Suprapubic skin (tissue), 4 donors: ENCODE results near the gene SLC41A1. TPM values are rescaled to one million over a fixed set of nuclear protein-coding genes. Genes with fewer than 3 reads are reported as not detected.

Experiments used
- DNase-seq, 2 donors: peaks; one replicate each; pipeline ENCODE4 v3.0.0-alpha.2; 2019; ENCODE audit warnings: low spot score in 2 of 2
- H3K27ac ChIP-seq: fragments of 200-600 bp; sonication (generic); one replicate; pipeline ENCODE4 v1.5.1; 2019
- H3K27me3 ChIP-seq: fragments of 200-600 bp; sonication (generic); one replicate; pipeline ENCODE4 v1.5.1; 2019
- H3K36me3 ChIP-seq: fragments of 200-600 bp; sonication (generic); one replicate; pipeline ENCODE4 v1.5.1; 2019
- H3K4me1 ChIP-seq: fragments of 200-600 bp; sonication (generic); one replicate; pipeline ENCODE4 v1.5.1; 2019
- H3K4me3 ChIP-seq: fragments of 200-600 bp; sonication (generic); one replicate; pipeline ENCODE4 v1.5.1; 2019; ENCODE audit warnings: mild to moderate bottlenecking
- H3K9me3 ChIP-seq: fragments of 200-600 bp; sonication (generic); one replicate; pipeline ENCODE4 v1.5.1; 2019
- CTCF ChIP-seq, 2 donors: fragments of 200-600 bp in 1 of 2; fragments of 450-650 bp in 1 of 2; sonication (generic) in 1 of 2; IDR thresholded peaks; one replicate each; pipeline ENCODE4 v1.5.1; 2016 to 2019; ENCODE audit warnings: antibody characterized with exemption in 2 of 2, mild to moderate bottlenecking in 1 of 2, moderate library complexity in 1 of 2
- EP300 ChIP-seq: sonication (generic); formaldehyde crosslinking; IDR thresholded peaks from one replicate; pipeline ENCODE4 v1.6.1; 2017; ENCODE audit warnings: antibody characterized with exemption
- POLR2A ChIP-seq, 2 donors: fragments of 450-650 bp; IDR thresholded peaks; one replicate each; pipeline ENCODE4 v1.6.1; 2017; ENCODE audit warnings: antibody characterized with exemption in 2 of 2, mild to moderate bottlenecking in 2 of 2, moderate library complexity in 2 of 2
- POLR2AphosphoS5 ChIP-seq, 3 donors: sonication (generic); formaldehyde crosslinking; IDR thresholded peaks; one replicate each; pipeline ENCODE4 v1.6.1; 2017; ENCODE audit warnings: antibody characterized with exemption in 3 of 3
- WGBS: methylation state at CpG from one replicate; pipeline ENCODE4 v1.1.5; 2018; 5-methylcytosine and 5-hydroxymethylcytosine counted together
- total RNA-seq, 4 donors: library from RNA; depleted of rRNA; stranded (reverse); fragments of >200 nt; gene quantifications; one replicate each; pipeline ENCODE4 v1.1.0, GENCODE V29; 2016

The SLC41A1 gene
- total RNA-seq, 4 donors from 2014 or later = 14.6 to 20.8 (median 16.7) TPM

- no peak for TF ChIP-seq POLR2A (IDR thresholded peaks at IDR 0.05)
- TF ChIP-seq CTCF (IDR thresholded peaks at IDR 0.05) = no peak
- no peak for TF ChIP-seq EP300
- no peak for TF ChIP-seq POLR2AphosphoS5 (IDR thresholded peaks at IDR 0.05)
- Histone ChIP-seq H3K27me3 (no peaks in the 10 kb centered on the region), H3K4me1 (peaks cover 20% of the 10 kb centered on the region), H3K27ac (no peak overlapping the region), H3K36me3 (peaks cover 38% of the 10 kb centered on the region), H3K9me3 (no peaks in the 10 kb centered on the region), H3K4me3 (no peak overlapping the region)
- no peak for DNase-seq
- 86% methylated on average over 7 of the region's 7 CpGs for WGBS
Measured at GRCh38 chr1:205800981-205801703, 11.9 kb downstream of the SLC41A1 start.

- TF ChIP-seq EP300 (no peak), CTCF (IDR thresholded peaks at IDR 0.05) (no peak), POLR2A (IDR thresholded peaks at IDR 0.05) (no peak), POLR2AphosphoS5 (IDR thresholded peaks at IDR 0.05) (no peak)
- no peak for DNase-seq
- Histone ChIP-seq H3K36me3 (peaks cover 45% of the 10 kb centered on the region), H3K4me3 (no peak overlapping the region), H3K4me1 (peaks cover 13% of the 10 kb centered on the region), H3K9me3 (no peaks in the 10 kb centered on the region), H3K27me3 (no peaks in the 10 kb centered on the region), H3K27ac (no peak overlapping the region)
- WGBS = 78% methylated on average over 7 of the region's 7 CpGs
Measured at GRCh38 chr1:205800427-205800826, 12.6 kb downstream of the SLC41A1 start.

- 66% methylated on average over 5 of the region's 5 CpGs for WGBS
- H3K27ac ChIP-seq = no peak overlapping the region
- H3K9me3 ChIP-seq = no peaks in the 10 kb centered on the region
- H3K4me1 ChIP-seq = peaks cover 4% of the 10 kb centered on the region
- peaks cover 61% of the 10 kb centered on the region for H3K36me3 ChIP-seq
- TF ChIP-seq EP300 (no peak), CTCF (IDR thresholded peaks at IDR 0.05) (no peak), POLR2A (IDR thresholded peaks at IDR 0.05) (no peak), POLR2AphosphoS5 (IDR thresholded peaks at IDR 0.05) (no peak)
- no peaks in the 10 kb centered on the region for H3K27me3 ChIP-seq
- DNase-seq = no peak
- no peak overlapping the region for H3K4me3 ChIP-seq
Measured at GRCh38 chr1:205798577-205798976, 14.4 kb downstream of the SLC41A1 start.

GRCh38 chr1:205797168-205797567, 15.8 kb downstream of the SLC41A1 start:
- peaks cover 72% of the 10 kb centered on the region for H3K36me3 ChIP-seq
- no CpG with 5 or more reads among the region's 2 CpGs for WGBS
- TF ChIP-seq POLR2A (IDR thresholded peaks at IDR 0.05) = no peak
- TF ChIP-seq POLR2AphosphoS5 (IDR thresholded peaks at IDR 0.05) = no peak
- TF ChIP-seq EP300 = no peak
- DNase-seq = no peak
- no peak overlapping the region for H3K27ac ChIP-seq
- H3K4me3 ChIP-seq = no peak overlapping the region
- no peaks in the 10 kb centered on the region for H3K9me3 ChIP-seq
- no peaks in the 10 kb centered on the region for H3K27me3 ChIP-seq
- peaks cover 4% of the 10 kb centered on the region for H3K4me1 ChIP-seq

GRCh38 chr1:205794011-205794730, 18.8 kb downstream of the SLC41A1 start:
- WGBS = 77% methylated on average over 5 of the region's 5 CpGs
- DNase-seq = no peak
- no peak overlapping the region for H3K27ac ChIP-seq
- H3K27me3 ChIP-seq = no peaks in the 10 kb centered on the region
- H3K36me3 ChIP-seq = peaks cover 75% of the 10 kb centered on the region
- no peaks in the 10 kb centered on the region for H3K9me3 ChIP-seq
- TF ChIP-seq EP300 (no peak), POLR2A (IDR thresholded peaks at IDR 0.05) (no peak), POLR2AphosphoS5 (IDR thresholded peaks at IDR 0.05) (no peak), CTCF (IDR thresholded peaks at IDR 0.05) (no peak)
- peaks cover 4% of the 10 kb centered on the region for H3K4me1 ChIP-seq
- H3K4me3 ChIP-seq = no peak overlapping the region
